Measurements from ENCODE around the gene FOXB1.

- TF ChIP-seq CTCF (IDR thresholded peaks at IDR 0.05) = no peak
- no peak for TF ChIP-seq POLR2A (IDR thresholded peaks at IDR 0.05)
Measured at GRCh38 chr15:59997070-59997701, 6.9 kb upstream of the FOXB1 start.

All from thyroid gland (tissue), 4 donors.